Endothelial cell of umbilical vein (primary cell): ENCODE measurements around the gene TMIE.

ENCODE experiments used
- CTCF ChIP-seq, 2 donors: IDR thresholded peaks; 1 replicate in 1 of 2; 2 replicates in 1 of 2; pipeline ENCODE4 v1.5.1; 2011; ENCODE audit warnings: low read length in 2 of 2, mild to moderate bottlenecking in 2 of 2, moderate library complexity in 2 of 2, control low read depth in 1 of 2, inconsistent platforms in 1 of 2, low read depth in 1 of 2; ENCODE audit not compliant: insufficient read depth in 1 of 2; ENCODE audit errors: extremely low read depth in 1 of 2
- EZH2 ChIP-seq: IDR thresholded peaks from 2 replicates; pipeline ENCODE4 v1.6.1; 2012; ENCODE audit warnings: borderline replicate concordance, low read depth, mild to moderate bottlenecking, moderate library complexity, low read length, inconsistent platforms; ENCODE audit not compliant: severe bottlenecking
- FOS ChIP-seq: IDR thresholded peaks from 2 replicates; pipeline ENCODE4 v1.6.1; 2011; ENCODE audit warnings: mild to moderate bottlenecking, low read length, moderate library complexity, borderline replicate concordance; ENCODE audit not compliant: insufficient read depth

- TF ChIP-seq CTCF (IDR thresholded peaks at IDR 0.05; ENCODE audit: extremely low read depth in 1 of 2, insufficient read depth in 1 of 2, low read depth in 1 of 2, low read length in 2 of 2) = no peak
- no peak for TF ChIP-seq EZH2
- TF ChIP-seq FOS = no peak
These were observed 47.0 kb downstream of the TMIE start for GRCh38 chr3:46748170-46748569.
